Transverse colon (tissue), 4 donors: ENCODE results near the gene PAQR9.

Experiments
- POLR2A ChIP-seq: fragments of 450-650 bp; IDR thresholded peaks from one replicate; pipeline ENCODE4 v1.6.1; 2016; ENCODE audit warnings: antibody characterized with exemption, mild to moderate bottlenecking, moderate library complexity
- POLR2AphosphoS5 ChIP-seq, 3 donors: sonication (generic); formaldehyde crosslinking; IDR thresholded peaks; one replicate each; pipeline ENCODE4 v1.6.1; 2016; ENCODE audit warnings: antibody characterized with exemption in 3 of 3
- TF ChIP-seq, protein P1 (sequence below), 5 experiments: fragments of 200-600 bp in 3 of 5; fragments of 450-650 bp in 2 of 5; sonication (generic) in 3 of 5; IDR thresholded peaks; 1 replicate in 2 of 5; 2 replicates in 3 of 5; pipeline ENCODE4 v1.5.1; 2016 to 2017; ENCODE audit warnings: antibody characterized with exemption in 5 of 5, inconsistent platforms in 3 of 5, mild to moderate bottlenecking in 2 of 5, moderate library complexity in 1 of 5

DNA sequence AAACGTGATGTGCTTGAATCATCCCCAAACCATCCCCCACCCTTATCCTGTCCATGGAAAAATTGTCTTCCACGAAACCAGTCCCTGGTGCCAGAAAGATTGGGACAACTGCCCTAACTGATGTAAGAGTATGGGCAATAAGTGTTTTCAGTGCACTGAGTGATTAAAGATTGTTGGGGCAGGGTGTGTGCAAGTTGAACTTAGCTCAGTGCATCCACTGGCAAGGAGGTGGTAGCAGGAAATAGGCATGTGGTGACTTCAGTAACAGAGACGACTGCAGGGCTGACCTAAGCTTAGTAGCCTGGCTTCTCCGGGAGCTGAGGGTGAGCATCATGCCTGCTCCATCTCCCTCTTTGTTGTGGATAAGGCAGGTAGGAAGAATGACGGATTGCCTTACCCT lies 27.5 kb downstream of the PAQR9 start:
- TF ChIP-seq, protein P1, sequence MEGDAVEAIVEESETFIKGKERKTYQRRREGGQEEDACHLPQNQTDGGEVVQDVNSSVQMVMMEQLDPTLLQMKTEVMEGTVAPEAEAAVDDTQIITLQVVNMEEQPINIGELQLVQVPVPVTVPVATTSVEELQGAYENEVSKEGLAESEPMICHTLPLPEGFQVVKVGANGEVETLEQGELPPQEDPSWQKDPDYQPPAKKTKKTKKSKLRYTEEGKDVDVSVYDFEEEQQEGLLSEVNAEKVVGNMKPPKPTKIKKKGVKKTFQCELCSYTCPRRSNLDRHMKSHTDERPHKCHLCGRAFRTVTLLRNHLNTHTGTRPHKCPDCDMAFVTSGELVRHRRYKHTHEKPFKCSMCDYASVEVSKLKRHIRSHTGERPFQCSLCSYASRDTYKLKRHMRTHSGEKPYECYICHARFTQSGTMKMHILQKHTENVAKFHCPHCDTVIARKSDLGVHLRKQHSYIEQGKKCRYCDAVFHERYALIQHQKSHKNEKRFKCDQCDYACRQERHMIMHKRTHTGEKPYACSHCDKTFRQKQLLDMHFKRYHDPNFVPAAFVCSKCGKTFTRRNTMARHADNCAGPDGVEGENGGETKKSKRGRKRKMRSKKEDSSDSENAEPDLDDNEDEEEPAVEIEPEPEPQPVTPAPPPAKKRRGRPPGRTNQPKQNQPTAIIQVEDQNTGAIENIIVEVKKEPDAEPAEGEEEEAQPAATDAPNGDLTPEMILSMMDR (IDR thresholded peaks at IDR 0.05): no peak
- TF ChIP-seq POLR2AphosphoS5 (IDR thresholded peaks at IDR 0.05): no peak
- no peak for TF ChIP-seq POLR2A
